GM12878 (cell line): ENCODE data around the gene PKD1L1.

ENCODE experiments used
- ATF3 ChIP-seq: IDR thresholded peaks from 2 replicates; pipeline ENCODE4 v1.6.1; 2011; ENCODE audit warnings: low read depth, mild to moderate bottlenecking, low read length, moderate library complexity, borderline replicate concordance; ENCODE audit errors: extremely low read depth
- CBX5 ChIP-seq: sonication (generic); IDR thresholded peaks from 2 replicates; pipeline ENCODE4 v1.6.1; 2016; ENCODE audit warnings: low read depth, moderate library complexity, mild to moderate bottlenecking, inconsistent platforms
- CTCF ChIP-seq, 3 experiments: IDR thresholded peaks in 2 of 3; conservative IDR thresholded peaks in 1 of 3; 2 replicates each; pipeline ENCODE4 v1.5.1; 2011; ENCODE audit warnings: low read depth in 3 of 3, low read length in 3 of 3, mild to moderate bottlenecking in 3 of 3, control low read depth in 2 of 3, moderate library complexity in 2 of 3, inconsistent platforms in 1 of 3, mixed read lengths in 1 of 3; ENCODE audit not compliant: control insufficient read depth in 2 of 3, insufficient read depth in 1 of 3; ENCODE audit errors: extremely low read depth in 1 of 3
- EZH2 ChIP-seq: IDR thresholded peaks from 2 replicates; pipeline ENCODE4 v1.6.1; 2012; ENCODE audit warnings: low read depth, mild to moderate bottlenecking, control low read depth, inconsistent platforms, low read length, borderline replicate concordance; ENCODE audit not compliant: control insufficient read depth
- HDAC6 ChIP-seq: fragments of 200-600 bp; sonication (generic); IDR thresholded peaks from one replicate; pipeline ENCODE4 v1.8.0; 2017; ENCODE audit warnings: antibody characterized with exemption; ENCODE audit not compliant: unreplicated experiment
- MAX ChIP-seq: IDR thresholded peaks from 2 replicates; pipeline ENCODE4 v1.6.1; 2012; ENCODE audit warnings: low read depth, low read length, improper control_type of control experiment
- NBN ChIP-seq: fragments of 450-650 bp; IDR thresholded peaks from 2 replicates; pipeline ENCODE4 v1.6.1; 2016
- NFYA ChIP-seq: IDR thresholded peaks from 2 replicates; pipeline ENCODE4 v1.6.1; 2011; ENCODE audit warnings: low read depth, mild to moderate bottlenecking, low read length, improper control_type of control experiment, borderline replicate concordance
- RAD21 ChIP-seq: IDR thresholded peaks from 2 replicates; pipeline ENCODE4 v1.6.1; 2011; ENCODE audit warnings: mild to moderate bottlenecking, low read depth, low read length, moderate library complexity; ENCODE audit not compliant: insufficient read depth
- SIN3A ChIP-seq: IDR thresholded peaks from 2 replicates; pipeline ENCODE4 v1.6.1; 2012; ENCODE audit warnings: low read depth, low read length, improper control_type of control experiment
- SIX5 ChIP-seq: IDR thresholded peaks from 2 replicates; pipeline ENCODE4 v1.6.1; 2011; ENCODE audit warnings: mild to moderate bottlenecking, low read depth, low read length, moderate library complexity; ENCODE audit not compliant: severe bottlenecking

- TF ChIP-seq NBN (no peak), CTCF (IDR thresholded peaks at IDR 0.05 in 2 of 3, conservative IDR thresholded peaks at IDR 0.05 in 1 of 3; ENCODE audit: control insufficient read depth in 2 of 3, extremely low read depth in 1 of 3, insufficient read depth in 1 of 3, low read depth in 3 of 3, low read length in 3 of 3) (no peak), NFYA (no peak), EZH2 (no peak), CBX5 (no peak), HDAC6 (no peak), SIX5 (no peak), MAX (no peak), RAD21 (no peak), ATF3 (no peak), SIN3A (no peak)
These were observed 165.5 kb downstream of the PKD1L1 start for GRCh38 chr7:47782792-47783191.
